ENCODE measurements around the gene COL28A1. TPM values are rescaled to one million over a fixed set of nuclear protein-coding genes. Genes with fewer than 3 reads are reported as not detected.

Gene COL28A1
- total RNA-seq, 1 donor, result under 0.01 TPM

GRCh38 chr7:7385421-7385820, 150.3 kb downstream of the COL28A1 start:
- TF ChIP-seq, protein P1, sequence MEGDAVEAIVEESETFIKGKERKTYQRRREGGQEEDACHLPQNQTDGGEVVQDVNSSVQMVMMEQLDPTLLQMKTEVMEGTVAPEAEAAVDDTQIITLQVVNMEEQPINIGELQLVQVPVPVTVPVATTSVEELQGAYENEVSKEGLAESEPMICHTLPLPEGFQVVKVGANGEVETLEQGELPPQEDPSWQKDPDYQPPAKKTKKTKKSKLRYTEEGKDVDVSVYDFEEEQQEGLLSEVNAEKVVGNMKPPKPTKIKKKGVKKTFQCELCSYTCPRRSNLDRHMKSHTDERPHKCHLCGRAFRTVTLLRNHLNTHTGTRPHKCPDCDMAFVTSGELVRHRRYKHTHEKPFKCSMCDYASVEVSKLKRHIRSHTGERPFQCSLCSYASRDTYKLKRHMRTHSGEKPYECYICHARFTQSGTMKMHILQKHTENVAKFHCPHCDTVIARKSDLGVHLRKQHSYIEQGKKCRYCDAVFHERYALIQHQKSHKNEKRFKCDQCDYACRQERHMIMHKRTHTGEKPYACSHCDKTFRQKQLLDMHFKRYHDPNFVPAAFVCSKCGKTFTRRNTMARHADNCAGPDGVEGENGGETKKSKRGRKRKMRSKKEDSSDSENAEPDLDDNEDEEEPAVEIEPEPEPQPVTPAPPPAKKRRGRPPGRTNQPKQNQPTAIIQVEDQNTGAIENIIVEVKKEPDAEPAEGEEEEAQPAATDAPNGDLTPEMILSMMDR (IDR thresholded peaks at IDR 0.05; ENCODE audit: insufficient read depth, low read depth, low read length), result no peak
- DNase-seq (ENCODE audit: low read depth), result no peak

DNA sequence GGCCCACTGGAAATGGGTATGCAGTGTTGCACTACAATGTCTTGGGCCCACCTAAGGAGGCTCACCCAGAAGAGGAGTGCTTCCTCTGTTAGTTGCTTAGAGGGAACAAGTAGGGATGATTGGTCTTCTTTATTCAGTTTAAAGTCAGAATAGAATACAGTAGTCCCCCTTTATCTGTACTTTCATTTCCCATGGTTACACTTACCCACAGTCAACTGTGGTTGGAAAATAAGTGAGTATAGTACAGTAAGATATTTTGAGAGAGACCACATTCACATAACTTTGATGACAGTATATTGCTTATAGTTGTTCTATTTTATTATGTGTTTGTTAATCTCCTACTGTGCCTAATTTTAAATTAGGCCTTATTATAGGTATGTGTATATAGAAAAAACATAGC, 151.4 kb downstream of the COL28A1 start:
- H3K4me3 ChIP-seq (ENCODE audit: low read depth, low read length), result no peak overlapping the region
- DNase-seq (ENCODE audit: low read depth), result no peak
- TF ChIP-seq, protein P1 (IDR thresholded peaks at IDR 0.05; ENCODE audit: insufficient read depth, low read depth, low read length), result no peak

More at GRCh38 chr7:7385421-7385820, 150.3 kb downstream of the COL28A1 start:
- no peak overlapping the region for H3K4me3 ChIP-seq (ENCODE audit: low read depth, low read length)

- DNase-seq (ENCODE audit: low read depth), result no peak
- TF ChIP-seq, protein P1 (IDR thresholded peaks at IDR 0.05; ENCODE audit: insufficient read depth, low read depth, low read length), result no peak
- no peak overlapping the region for H3K4me3 ChIP-seq (ENCODE audit: low read depth, low read length)
Observed at GRCh38 chr7:7375538-7375937, 160.1 kb downstream of the COL28A1 start.

GRCh38 chr7:7370076-7370475, 165.6 kb downstream of the COL28A1 start:
- DNase-seq (ENCODE audit: low read depth), result no peak
- H3K4me3 ChIP-seq (ENCODE audit: low read depth, low read length), result no peak overlapping the region
- TF ChIP-seq, protein P1 (IDR thresholded peaks at IDR 0.05; ENCODE audit: insufficient read depth, low read depth, low read length), result no peak

DNA sequence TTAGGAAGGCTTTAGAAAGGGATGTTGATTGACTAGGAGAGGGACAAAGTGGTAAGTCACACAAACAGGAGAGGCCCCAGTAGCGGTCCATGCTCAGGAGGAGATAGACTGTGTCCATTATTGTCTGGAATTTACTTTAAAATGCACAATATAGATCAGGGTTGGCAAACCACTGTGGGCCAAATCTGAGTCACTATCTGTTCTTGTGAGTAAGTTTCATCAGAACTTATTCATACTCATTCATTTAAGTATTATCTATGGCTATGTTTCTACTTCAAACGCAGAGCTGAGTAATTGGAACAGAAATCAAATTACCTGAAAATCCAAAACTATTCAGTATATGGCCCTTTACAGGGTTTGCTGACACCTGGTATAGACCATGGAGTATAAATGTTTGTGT, 166.5 kb downstream of the COL28A1 start:
- TF ChIP-seq, protein P1 (IDR thresholded peaks at IDR 0.05; ENCODE audit: insufficient read depth, low read depth, low read length), result no peak
- no peak for DNase-seq (ENCODE audit: low read depth)
- no peak overlapping the region for H3K4me3 ChIP-seq (ENCODE audit: low read depth, low read length)

GRCh38 chr7:7354674-7355073, 181.0 kb downstream of the COL28A1 start:
- DNase-seq (ENCODE audit: low read depth), result no peak
- H3K4me3 ChIP-seq (ENCODE audit: low read depth, low read length), result no peak overlapping the region
- TF ChIP-seq, protein P1 (IDR thresholded peaks at IDR 0.05; ENCODE audit: insufficient read depth, low read depth, low read length), result no peak

- H3K4me3 ChIP-seq (ENCODE audit: low read depth, low read length), result no peak overlapping the region
- TF ChIP-seq, protein P1 (IDR thresholded peaks at IDR 0.05; ENCODE audit: insufficient read depth, low read depth, low read length), result no peak
- no peak for DNase-seq (ENCODE audit: low read depth)
Observed at GRCh38 chr7:7352845-7353244, 182.8 kb downstream of the COL28A1 start.

All from fibroblast of villous mesenchyme (primary cell).